Globus pallidus (tissue), 1 donor: ENCODE measurements around the gene ZBP1.

Source experiments
- DNase-seq: peaks from one replicate; pipeline ENCODE4 v3.0.0-alpha.2; 2015; ENCODE audit warnings: low spot score

The ZBP1 gene

DNA sequence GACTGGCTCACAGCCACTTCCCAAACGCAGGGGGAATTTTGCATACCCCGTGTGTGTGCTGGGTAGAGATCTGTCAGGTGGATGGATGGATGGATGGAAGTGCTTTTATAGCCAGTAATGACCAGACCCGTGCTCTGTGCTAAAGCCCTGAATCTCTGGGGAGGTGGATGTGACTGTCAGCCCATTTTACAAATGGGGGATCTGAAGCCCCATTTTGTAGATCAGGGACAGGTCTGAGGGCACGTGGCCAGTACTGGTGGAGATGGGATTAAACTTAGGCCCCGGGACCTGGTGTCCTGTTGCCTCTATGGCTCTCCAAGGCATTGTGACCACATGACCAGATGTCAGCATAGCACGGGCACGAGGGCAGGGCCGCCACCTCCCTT is 38.2 kb upstream of the ZBP1 start:
- no peak for DNase-seq

DNA sequence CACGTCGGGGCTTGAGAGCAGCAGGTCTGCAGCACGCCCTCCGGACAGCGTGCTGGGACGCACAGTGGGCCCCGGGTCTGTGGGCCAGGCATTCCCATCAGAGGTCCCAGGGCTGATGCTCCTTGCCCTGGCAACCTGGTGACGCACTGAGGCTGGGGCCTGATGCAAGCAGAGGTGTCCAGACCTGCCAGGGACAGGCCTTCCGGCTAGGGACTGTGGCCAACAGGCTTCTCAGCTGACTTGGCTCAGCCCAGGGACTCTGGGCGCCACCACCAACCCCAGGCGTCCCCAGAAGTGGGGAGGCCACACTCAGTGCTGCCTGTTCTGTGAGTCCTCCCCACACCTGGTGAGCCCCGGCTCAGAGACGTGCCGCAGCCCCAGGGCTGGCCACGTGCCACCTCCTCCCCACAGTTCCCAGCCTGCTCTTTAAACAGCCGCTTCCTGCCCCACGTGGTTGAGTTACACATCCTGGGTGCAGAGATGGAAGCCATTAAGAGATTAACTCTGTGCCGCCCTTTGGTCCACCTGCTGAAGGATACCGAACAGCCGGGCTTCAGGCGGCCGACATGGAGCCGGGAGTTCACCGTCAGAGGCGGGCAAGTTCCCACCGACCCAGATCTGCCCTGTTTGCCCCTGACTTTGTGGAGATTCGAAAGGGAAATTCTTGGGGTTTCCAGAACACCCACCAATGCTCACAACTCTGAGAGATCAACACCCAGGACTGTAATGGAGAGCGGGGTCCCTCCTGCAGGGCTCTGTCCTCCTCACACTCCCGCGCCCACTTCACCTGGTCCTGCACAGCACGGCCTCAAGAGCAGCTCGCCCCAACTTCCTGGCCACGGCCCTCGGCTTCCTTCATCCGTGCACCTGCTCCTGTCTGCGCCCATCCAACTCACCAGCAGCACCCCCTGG is 37.6 kb upstream of the ZBP1 start:
- no peak for DNase-seq

DNA sequence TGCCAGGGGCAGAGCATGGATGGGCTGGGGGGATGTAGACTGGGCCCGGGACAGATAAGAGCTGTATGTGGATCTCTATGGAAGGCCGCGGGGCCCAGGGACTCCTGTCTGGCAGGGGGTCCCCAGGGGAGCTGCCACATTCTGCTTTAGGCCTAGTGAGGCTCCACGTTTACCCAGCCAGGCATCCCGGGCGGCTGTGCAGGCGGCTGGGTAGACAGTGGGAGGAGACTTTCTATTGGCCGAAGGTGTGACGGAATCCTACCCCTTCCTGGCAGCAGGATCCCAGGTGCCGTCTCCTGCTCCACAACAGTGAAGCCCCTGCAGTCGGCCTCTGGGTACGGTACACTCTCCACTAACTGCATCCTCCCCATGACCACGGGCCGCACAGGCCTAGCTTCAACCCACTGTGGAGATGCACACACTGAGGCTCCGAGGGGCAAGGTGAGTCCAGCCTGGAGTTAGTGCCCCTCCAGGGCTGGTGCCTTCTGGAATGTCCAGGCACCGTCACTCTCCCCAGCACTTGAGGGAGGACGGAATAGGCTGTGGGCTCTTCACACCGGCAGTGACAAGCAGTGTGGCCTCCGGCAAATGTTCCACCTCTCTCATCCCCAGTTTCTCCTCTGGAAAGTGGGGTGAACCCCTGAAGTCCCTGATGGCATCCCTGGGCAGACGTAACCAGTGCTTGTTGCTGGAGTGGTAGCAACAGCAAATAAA is 36.8 kb upstream of the ZBP1 start:
- DNase-seq, result no peak

DNA sequence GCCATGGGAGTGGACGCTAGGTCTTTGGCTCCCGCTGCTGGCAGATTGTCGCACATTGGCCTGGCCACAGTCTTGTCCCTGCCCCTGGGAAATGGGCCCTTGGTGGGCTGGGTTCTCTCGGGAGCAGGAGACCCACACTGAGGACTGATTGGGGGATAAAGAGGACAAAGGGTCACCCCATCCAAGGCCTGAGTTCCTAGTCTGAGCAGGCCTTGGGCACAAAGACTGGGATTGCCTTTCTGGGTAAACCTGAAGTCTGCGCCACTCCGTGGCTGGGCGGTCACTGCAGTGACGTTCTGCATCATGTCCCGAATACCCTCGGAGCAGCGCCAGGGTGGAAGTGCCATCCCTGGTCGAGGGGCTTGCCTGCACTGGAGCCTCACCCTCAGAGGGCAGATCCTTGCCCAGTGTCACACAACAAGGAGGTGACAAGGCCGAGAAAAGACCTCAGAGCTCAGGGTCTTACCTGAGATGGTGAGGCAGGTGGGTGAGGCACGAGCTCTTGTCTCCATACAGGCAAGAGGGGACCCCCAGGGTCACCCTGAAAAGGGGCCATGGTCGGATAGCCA is 36.1 kb upstream of the ZBP1 start:
- no peak for DNase-seq

DNA sequence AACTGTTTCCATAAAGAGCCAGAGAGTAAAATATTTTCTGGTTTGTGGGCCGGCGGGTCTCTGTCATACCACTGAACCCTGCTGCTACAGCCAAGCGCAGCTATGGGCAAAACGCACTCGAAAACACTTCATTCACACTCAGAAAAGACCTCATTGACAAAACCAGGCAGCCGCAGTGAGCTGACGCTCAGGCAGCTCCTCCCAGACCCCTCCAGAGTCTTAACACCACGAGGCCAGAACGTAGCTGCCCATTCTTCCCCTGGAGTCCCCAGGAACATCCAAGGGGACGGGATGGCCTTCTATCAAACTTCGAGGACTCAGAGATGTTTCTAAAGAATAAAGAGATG is 35.6 kb upstream of the ZBP1 start:
- DNase-seq, result no peak

DNA sequence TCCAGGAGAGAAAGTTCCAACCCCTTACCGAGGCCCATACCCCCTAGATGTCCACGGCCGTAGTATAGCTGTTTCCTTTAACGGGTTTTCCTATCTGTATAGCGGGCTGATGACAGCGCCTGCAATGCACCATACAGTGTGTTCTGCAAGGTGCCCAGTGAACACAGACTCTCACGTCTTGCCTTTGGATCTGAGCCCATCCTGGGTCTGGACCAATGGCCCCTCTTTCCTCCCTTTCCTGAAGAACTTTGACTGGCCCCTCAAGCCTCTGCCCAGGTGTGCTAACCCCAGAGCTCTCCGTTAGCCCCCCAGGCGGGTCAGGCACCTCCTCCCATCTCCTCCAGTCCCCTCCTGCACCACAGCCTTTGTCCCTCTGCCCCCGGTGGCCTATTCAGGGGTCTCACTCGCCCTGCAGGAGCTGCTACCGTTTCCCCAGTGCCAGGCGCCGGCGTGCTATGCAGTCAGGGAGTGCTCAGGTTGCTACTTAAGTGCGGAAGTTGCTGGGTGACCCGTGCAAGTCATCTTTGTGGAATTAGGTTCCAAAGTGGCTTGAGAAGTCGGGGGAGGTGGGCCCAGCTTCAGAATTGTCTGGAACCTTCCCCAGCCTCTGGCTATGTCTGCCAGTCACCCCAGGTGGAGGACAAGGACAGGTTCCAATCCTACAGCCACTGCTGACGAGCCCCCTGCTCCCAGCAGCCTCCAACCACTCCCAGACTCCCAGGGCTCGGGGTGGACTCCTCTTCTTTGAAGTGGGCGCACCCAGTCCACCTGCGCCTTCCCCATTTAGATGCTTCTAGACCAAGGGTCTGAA is 35.0 kb upstream of the ZBP1 start:
- DNase-seq, result no peak

DNA sequence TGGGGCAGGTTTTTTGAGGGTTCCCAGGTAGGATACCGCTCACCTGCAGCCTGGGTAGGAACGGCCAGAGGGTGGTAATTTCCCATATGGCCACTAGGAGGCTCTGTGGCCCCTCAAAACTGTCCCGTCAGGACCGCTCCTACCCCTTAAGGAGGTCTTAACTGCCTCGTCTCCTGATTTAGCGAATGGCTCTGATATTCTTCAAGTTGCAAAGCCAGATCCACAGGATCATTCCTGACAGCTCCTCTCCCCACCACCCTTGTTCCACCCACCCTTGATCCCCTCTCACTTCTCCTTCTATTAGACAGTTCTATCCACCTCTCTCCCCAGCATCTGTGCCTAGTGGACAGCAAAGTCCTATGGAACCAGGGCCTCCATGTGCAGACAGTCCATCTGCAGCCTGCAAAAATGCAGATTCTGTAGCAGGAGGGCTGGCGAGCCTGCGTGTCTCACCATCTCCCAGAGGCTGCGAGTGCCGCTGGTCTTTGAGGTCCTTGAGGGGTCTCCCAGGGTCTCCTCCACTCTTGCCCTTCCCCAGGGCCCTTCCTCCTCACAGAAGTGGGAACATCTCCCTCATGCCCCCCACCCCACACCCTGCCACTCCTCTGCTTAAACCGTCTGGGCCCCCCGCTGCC is 34.3 kb upstream of the ZBP1 start:
- DNase-seq, result peak; percentile 49

DNA sequence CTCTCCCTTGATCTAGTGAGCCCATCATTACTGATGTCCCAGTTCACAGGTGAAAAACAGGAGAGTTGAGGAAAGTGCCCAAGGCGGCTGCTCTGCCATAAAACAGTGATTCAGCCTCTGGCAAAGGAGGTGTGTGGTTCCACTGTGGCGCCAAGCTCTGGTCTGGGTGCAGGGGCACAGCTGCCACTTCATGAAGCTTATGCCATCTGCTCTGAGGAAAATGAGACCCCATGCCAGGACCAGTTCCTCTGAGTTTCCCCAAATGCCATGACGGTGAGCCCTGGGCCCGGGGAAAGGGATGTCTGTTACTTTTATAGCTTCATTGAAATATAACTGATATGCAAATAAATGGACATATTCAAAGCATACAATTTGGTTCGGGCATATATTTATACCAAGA is 33.7 kb upstream of the ZBP1 start:
- no peak for DNase-seq

DNA sequence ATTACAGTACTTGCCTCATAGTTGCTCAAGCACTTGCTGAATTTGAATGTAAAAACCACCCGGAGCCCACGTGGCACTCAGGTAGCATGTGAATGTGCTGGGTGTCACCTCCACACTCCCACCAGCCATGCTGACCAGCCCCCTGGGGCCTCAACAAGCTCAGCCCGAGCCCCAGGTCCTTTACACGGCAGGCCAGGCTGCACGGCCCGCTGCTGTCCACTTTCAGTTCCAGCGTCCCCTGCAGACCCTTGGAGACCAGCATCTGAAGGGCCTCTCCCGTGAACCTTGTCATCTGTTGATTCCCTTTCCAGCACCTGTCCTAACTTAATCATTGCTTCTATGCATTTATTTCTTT is 33.3 kb upstream of the ZBP1 start:
- DNase-seq, result no peak

DNA sequence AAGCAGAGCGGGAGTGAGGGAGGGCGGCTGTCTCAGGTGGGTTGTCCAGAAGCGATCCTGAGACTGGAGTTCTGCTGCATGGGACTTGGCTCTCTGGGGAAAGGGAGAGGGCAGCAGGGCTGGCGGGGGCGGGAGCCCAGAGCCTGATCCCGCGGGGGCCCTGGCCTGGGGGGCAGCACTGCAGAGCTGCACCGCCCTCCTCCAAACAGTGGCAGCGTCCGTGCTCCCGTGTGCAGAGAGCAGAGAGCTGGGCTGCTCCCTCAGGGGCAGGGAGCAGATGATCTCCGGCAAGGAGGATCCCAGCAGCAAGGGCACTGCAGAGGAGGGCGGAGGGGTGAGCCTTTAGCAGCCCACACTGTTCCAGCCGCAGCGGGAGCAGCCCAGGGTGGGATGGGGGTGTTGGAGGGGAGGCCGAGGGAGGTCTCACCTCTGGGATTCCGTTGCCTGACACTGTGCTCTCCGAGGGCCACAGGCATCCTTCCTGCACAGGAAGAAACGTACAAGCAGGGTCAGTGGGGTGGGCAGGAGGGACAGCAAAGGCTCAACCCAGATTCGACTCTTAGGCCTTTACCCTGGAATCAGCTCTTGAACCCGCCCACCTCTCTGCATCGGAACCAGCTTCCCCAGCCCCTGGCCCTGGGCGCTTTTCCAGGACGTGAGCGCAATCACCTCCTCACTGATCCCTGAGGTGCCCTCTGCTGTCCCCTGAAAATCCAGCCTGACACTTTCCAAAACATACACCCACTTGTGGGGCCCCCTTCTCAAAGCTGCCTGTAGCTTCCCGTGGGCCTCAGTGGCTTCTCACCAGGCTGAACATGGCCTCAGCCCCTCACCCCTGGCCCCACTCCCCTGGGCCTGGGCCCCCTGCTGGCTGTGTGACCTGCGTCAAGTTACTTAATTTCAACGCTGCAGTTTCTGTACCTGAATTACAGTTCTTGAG is 32.6 kb upstream of the ZBP1 start:
- no peak for DNase-seq

DNA sequence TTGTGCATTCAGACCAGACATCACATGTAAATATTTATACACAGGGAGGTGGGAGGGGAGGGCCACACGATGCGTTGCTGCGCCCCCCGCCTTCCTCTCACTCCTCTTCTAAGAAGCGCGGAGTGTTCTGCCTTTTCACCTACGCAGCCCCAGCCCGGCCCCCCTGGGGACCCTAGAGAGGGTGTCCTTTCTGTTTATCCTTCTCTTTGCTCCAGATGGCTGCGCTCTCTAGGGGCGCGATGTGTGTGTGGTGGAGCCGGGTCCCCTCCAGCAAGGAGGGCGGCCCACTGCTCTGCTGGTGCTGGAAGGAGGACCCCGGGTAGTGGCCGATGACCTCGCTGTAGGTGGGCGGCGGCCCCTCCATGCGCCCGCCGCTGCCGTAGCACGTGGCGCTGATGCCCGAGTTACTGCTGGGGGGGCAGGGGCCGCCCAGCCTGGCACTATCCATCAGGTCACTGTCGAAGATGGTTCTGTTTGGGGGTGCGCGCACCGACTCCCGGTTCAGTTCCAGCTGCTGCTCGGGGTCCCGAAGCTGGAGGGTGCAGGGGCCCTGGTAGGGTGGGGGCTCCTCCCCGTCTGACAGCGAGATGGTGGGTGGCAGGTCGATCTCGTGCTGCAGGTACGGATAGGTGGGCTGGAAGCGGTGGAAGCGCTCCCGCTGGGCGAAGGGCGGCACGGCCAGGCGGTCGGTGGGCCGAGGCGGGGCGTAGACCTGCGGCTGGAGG is 31.8 kb upstream of the ZBP1 start:
- DNase-seq, result no peak

DNA sequence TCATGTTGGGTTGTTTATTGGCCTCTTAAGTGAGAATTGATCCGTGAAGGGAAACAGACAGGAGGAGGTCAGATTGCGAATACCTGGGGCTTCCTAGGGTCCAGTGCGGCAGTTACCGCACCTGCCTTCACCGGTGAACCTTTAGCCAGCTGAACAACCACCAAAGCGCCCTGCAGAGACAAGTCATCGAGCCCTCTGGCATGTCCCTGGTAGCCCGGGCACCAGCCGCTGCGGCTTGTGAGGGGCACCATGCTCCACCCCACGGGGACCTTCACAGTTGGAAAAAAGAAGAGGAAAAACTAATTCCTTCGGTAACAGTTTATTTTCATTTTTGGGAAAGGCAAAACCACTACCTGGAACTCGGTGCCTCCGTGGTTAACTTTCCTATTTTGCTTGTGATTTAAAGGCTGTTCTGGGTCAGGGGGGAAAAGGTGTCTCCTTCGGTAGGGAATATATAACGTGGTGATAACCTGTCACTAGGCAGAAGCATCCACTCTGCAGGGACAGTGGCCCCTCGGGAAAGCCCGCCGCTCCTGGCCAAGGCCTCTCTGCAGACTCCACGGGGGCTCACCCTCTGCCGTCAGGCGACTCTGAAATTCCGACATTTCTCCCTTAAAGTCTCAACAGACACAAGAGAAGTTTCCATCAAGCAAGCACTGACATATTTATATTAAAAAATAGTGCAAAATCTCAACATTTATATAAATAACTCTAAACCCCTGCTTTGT is 30.7 kb upstream of the ZBP1 start:
- DNase-seq, result no peak

DNA sequence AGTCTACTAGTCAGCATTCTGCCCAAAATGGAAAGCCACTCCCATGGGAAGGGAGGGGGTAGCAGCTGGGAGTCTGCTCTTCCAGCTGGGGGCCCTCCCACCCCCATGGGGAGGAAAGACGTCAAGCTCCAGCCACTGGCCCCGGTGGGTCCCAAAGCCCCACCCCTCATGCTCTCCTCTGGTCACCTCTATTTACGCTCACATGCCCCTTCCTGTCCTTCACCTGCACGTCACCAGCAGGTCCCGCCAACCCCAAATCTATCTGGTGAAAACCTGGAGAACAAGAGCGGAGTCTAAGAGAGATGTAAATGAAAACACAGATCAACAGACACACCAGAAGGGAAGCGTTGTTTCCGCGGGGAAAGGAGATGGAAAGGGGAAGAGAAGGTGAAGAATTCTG is 30.0 kb upstream of the ZBP1 start:
- DNase-seq, result no peak

DNA sequence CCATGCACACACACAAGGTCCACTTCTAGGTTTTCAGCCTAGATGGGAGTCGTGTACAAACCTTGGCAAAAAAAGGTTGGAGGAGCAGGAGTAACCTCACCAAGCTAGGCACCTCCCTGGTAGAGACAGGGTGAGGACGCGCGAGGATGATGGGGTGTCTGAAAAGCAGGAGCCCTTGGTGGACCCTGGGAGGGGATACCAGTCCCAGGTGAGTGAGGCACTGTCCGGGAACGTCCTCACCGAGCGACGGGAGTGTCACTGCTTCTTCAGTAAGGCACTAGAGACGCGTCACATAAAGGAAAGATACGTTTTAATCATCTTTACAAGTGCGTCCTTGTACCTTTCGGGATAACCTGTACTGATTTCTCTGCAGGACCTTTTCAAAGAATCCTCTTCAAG is 29.4 kb upstream of the ZBP1 start:
- DNase-seq, result no peak

DNA sequence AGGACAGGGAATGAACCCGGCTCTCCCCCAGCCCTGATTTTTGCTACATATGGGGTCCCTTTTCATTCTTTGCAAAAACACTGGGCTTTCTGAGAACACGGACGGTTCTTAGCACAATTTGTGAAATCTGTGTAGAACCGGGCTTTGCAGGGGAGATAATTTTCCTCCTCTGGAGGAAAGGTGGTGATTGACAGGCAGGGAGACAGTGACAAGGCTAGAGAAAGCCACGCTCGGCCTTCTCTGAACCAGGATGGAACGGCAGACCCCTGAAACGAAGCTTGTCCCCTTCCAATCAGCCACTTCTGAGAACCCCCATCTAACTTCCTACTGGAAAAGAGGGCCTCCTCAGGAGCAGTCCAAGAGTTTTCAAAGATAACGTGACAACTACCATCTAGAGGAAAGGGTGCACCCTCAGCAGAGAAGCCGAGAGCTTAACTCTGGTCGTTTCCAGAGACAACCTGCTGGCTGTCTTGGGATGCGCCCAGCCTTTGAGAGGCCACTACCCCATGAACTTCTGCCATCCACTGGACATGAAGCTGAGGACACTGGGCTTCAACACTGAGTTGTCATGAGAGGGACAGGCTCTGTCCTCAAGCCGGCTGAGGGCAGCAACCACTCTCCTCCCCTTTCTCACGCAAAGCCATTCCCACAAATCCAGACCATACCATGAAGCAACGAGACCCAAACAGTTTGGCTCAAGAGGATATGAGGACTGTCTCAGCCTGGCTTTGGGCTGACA is 28.8 kb upstream of the ZBP1 start:
- DNase-seq, result no peak

DNA sequence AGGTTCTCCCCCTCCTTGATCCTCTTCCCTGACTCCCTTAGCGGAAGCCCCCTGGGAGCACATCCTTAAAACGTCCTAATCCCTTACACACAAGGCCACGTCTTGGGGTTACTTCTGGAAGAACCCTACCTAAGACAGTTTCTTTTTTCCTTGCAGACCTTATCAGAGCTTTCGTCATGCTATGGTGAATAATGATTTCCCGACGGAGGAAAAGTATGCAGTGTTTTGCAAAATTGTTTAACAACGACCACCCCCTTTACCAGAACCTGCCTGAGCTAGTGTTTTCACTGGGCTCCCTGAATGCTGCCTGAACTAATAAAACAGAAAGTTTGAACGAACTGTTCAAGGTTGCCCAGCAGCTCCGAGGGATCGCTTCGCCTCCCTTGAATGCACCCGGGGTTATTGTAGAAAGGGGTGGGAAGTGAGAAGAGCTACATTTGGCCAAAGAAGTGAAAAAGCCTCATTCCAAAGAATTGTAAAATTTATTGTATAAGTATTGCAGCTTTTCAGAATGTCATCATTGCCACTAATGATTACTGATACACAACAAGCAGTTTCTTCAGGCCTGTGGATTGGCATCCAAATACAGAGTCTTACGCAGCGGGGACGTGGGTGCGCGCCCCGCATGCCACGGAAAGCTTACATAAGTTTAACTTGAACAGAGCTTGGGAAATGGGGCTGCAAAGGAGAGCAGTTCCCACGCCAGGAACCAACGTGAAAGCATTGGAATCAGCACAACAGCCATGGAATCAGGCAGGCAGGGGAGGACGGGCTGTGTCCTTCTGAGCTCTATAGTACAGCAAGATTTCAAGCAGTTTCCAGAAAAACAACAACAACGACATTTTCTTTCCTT is 27.9 kb upstream of the ZBP1 start:
- DNase-seq, result no peak

DNA sequence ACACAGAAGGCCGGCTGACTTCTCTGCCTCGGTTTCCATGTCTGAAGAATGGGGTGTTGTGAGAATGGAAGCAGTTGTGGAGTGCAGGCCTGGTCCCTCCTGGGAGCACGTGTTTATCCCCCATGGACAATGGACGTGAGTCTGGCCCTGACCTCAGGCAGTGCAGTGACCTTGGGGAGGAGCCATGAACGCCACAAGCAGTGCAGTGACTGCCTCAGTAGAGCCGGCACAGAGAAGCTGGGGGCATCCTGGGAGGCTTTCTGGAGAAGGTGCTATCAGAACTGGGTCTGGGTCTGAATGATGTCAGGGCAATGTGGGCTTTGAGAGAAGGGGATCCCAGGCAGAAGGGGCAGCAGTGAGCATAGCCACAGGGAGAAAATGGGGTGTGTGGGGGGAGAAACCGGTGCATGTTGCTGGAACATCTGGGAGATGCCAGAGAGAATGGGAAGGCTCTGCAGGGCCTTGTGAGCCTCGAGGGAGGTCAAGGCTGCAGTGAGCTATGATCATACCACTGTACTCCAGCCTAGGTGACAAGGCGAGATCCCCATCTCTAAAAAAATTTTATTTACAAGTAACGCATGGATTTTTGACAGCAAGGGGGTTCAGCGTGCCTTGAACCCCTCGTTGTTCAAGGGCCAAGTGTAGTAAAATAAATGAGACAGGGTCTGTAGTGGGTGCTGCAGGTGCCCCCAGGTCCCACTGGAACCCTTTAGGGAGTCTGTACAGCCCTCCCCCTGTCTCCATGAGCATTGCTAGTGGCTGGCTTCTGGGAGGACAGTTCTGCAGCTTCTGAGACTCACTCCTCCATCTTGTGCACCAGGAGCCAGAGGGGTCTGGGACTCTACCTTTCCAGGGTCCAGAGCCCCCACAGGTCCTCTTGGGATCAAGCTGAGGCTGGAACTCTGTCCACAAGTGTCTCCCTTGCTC is 27.0 kb upstream of the ZBP1 start:
- DNase-seq, result no peak
